K562 (cell line): Measurements from ENCODE around the gene TRIP10. TPM values are rescaled to one million over a fixed set of nuclear protein-coding genes. Genes with fewer than 3 reads are reported as not detected.
A peak's percentile ranks its signal among the peaks of the same experiment; 100 is the strongest.

Source experiments
- ATAC-seq: fragments of 200-7000 bp; cut with Tn5 transposase; 3 replicates; pipeline ENCODE4 v1.9.1; 2020; ENCODE audit warnings: moderate library complexity
- BruUV-seq: library from RNA; stranded (reverse); fragments of 400-500 nt; replicated peaks from 2 replicates; lab custom pipeline; 2021; lab: Mats Ljungman, UMichigan
- CTCF ChIA-PET: fragments of 300-600 bp; formaldehyde crosslinking; extraction: SDS; loops from one replicate; lab custom pipeline; 2021; ENCODE audit warnings: low intra/inter-chr PET ratio; lab: Yijun Ruan, JAX
- POLR2A ChIA-PET: fragments of 300-600, 350-650 bp; sonication (Branson Sonifier 250); formaldehyde crosslinking; extraction: SDS; loops from one replicate; lab custom pipeline; 2021; ENCODE audit warnings: antibody characterized with exemption, inconsistent platforms; lab: Yijun Ruan, JAX
- DNase-seq, 4 experiments: peaks; one replicate each; pipeline versions ENCODE4 v3.0.0 to v3.0.0-alpha.2; 2011 to 2018; ENCODE audit warnings: low spot score in 3 of 4, mixed read lengths in 3 of 4; ENCODE audit errors: extremely low read depth in 1 of 4
- FAIRE-seq: peaks from 2 replicates; lab custom pipeline; 2011; peaks lifted over from hg19 to GRCh38; lab: Jason Lieb, UNC
- H2AFZ ChIP-seq: 2 replicates; pipeline ENCODE4 v1.6.0; 2011; ENCODE audit warnings: low read depth, low read length, control low read depth, inconsistent platforms
- H3K27ac ChIP-seq: fragments of 200-600 bp; 3 replicates; pipeline ENCODE4 v1.8.0; 2011; ENCODE audit warnings: low read depth, mild to moderate bottlenecking, control low read depth, inconsistent platforms, low read length, moderate library complexity, mixed read lengths; ENCODE audit errors: extremely low read depth
- H3K27me3 ChIP-seq, 2 experiments: fragments of 300-600 bp in 1 of 2; 2 replicates in 1 of 2; 3 replicates in 1 of 2; pipeline versions ENCODE4 v1.6.0 to v1.8.0; 2011; ENCODE audit warnings: inconsistent platforms in 2 of 2, low read length in 2 of 2, mild to moderate bottlenecking in 1 of 2, mixed read lengths in 1 of 2, moderate library complexity in 1 of 2; ENCODE audit not compliant: control insufficient read depth in 2 of 2, insufficient read depth in 2 of 2
- H3K36me3 ChIP-seq: fragments of 300-600 bp; 3 replicates; pipeline ENCODE4 v1.8.0; 2011; ENCODE audit warnings: mild to moderate bottlenecking, low read length, inconsistent platforms; ENCODE audit not compliant: control insufficient read depth, insufficient read depth
- H3K4me1 ChIP-seq, 2 experiments: fragments of 200-600 bp in 1 of 2; replicated peaks in 1 of 2; 2 replicates in 1 of 2; 3 replicates in 1 of 2; pipeline versions ENCODE4 v1.5.1 to v1.8.0; 2011; ENCODE audit warnings: inconsistent platforms in 2 of 2, low read length in 2 of 2, mild to moderate bottlenecking in 1 of 2, mixed read lengths in 1 of 2, moderate library complexity in 1 of 2; ENCODE audit not compliant: control insufficient read depth in 2 of 2, insufficient read depth in 2 of 2
- H3K4me2 ChIP-seq: 2 replicates; pipeline ENCODE4 v1.6.1; 2011; ENCODE audit warnings: low read length, control low read depth, inconsistent platforms, mixed read lengths; ENCODE audit not compliant: insufficient read depth
- H3K4me3 ChIP-seq: fragments of 200-600 bp; sonication (generic), shearing (Covaris generic); 2 replicates; pipeline ENCODE4 v1.5.1; 2016; ENCODE audit warnings: control low read depth, inconsistent platforms
- H3K79me2 ChIP-seq: fragments of 200-600 bp; 3 replicates; pipeline ENCODE4 v1.8.0; 2011; ENCODE audit warnings: low read length, inconsistent platforms; ENCODE audit not compliant: control insufficient read depth, insufficient read depth
- H3K9ac ChIP-seq, 2 experiments: 2 replicates each; pipeline versions ENCODE4 v1.6.0 to v1.6.1; 2011; ENCODE audit warnings: low read depth in 2 of 2, low read length in 2 of 2, control low read depth in 1 of 2, inconsistent platforms in 1 of 2, mild to moderate bottlenecking in 1 of 2, mixed read lengths in 1 of 2; ENCODE audit not compliant: insufficient read depth in 1 of 2
- H3K9me1 ChIP-seq: one replicate; pipeline ENCODE4 v1.6.0; 2011; ENCODE audit warnings: inconsistent platforms, mild to moderate bottlenecking, low read length, moderate library complexity; ENCODE audit not compliant: control insufficient read depth, insufficient read depth
- H3K9me3 ChIP-seq: replicated peaks from 2 replicates; pipeline ENCODE4 v1.5.1; 2011; ENCODE audit warnings: low read depth, low read length, inconsistent platforms; ENCODE audit not compliant: control insufficient read depth, insufficient read depth
- H4K20me1 ChIP-seq: replicated peaks from 2 replicates; pipeline ENCODE4 v1.6.1; 2011; ENCODE audit warnings: low read length, inconsistent platforms, mixed read lengths; ENCODE audit not compliant: control insufficient read depth, insufficient read depth
- CBX3 ChIP-seq, 2 experiments: IDR thresholded peaks; 1 replicate in 1 of 2; 2 replicates in 1 of 2; pipeline ENCODE4 v1.6.1; 2012; ENCODE audit warnings: inconsistent platforms in 2 of 2, low read length in 2 of 2, borderline replicate concordance in 1 of 2, control low read depth in 1 of 2
- FOS ChIP-seq: IDR thresholded peaks from 3 replicates; pipeline ENCODE4 v1.6.1; 2011; ENCODE audit not compliant: insufficient read length; ENCODE audit errors: extremely low read depth
- FOSL1 ChIP-seq: fragments of 200-800 bp; sonication (Bioruptor generic); conservative IDR thresholded peaks from 2 replicates; pipeline ENCODE4 v1.6.1; 2016; ENCODE audit warnings: missing genetic modification characterization, missing compliant biosample characterization
- FOXP1 ChIP-seq: sonication (generic); formaldehyde crosslinking; IDR thresholded peaks from 2 replicates; pipeline ENCODE4 v1.8.0; 2022; ENCODE audit warnings: mild to moderate bottlenecking, missing genetic modification reagents
- HCFC1 ChIP-seq: IDR thresholded peaks from 2 replicates; pipeline ENCODE4 v1.6.1; 2012; ENCODE audit warnings: low read depth, low read length, improper control_type of control experiment
- HMGN3 ChIP-seq: IDR thresholded peaks from 2 replicates; pipeline ENCODE4 v1.6.1; 2011; ENCODE audit warnings: borderline replicate concordance, low read depth, mild to moderate bottlenecking, mixed read lengths, low read length; ENCODE audit not compliant: insufficient read length; ENCODE audit errors: extremely low read depth
- JUND ChIP-seq, 2 experiments: IDR thresholded peaks; 2 replicates in 1 of 2; 3 replicates in 1 of 2; pipeline ENCODE4 v1.6.1; 2011; ENCODE audit warnings: borderline replicate concordance in 2 of 2, low read depth in 2 of 2, low read length in 2 of 2, improper control_type of control experiment in 1 of 2, missing biosample characterization in 1 of 2, missing genetic modification characterization in 1 of 2, missing genetic modification reagents in 1 of 2
- KAT2B ChIP-seq: IDR thresholded peaks from one replicate; pipeline ENCODE4 v1.6.1; 2012; ENCODE audit warnings: low read depth, mild to moderate bottlenecking, control low read depth, inconsistent platforms, low read length, moderate library complexity
- PHB2 ChIP-seq: fragments of 450-650 bp; IDR thresholded peaks from 2 replicates; pipeline ENCODE4 v1.6.1; 2017; ENCODE audit warnings: low read depth
- RBM22 ChIP-seq: fragments of 200-400 bp; formaldehyde crosslinking; IDR thresholded peaks from 2 replicates; pipeline ENCODE4 v1.6.1; 2018; ENCODE audit warnings: low read length, low read depth; ENCODE audit not compliant: poor library complexity, severe bottlenecking
- SIX5 ChIP-seq, 2 experiments: IDR thresholded peaks; 2 replicates each; pipeline ENCODE4 v1.6.1; 2011; ENCODE audit warnings: low read length in 2 of 2, borderline replicate concordance in 1 of 2, low read depth in 1 of 2, mild to moderate bottlenecking in 1 of 2, moderate library complexity in 1 of 2; ENCODE audit not compliant: insufficient read depth in 1 of 2
- TRIM28 ChIP-seq: fragments of 450-650 bp; IDR thresholded peaks from 2 replicates; pipeline ENCODE4 v1.6.1; 2017
- YY1 ChIP-seq, 3 experiments: IDR thresholded peaks; 2 replicates each; pipeline ENCODE4 v1.6.1; 2011; ENCODE audit warnings: low read length in 2 of 3, mild to moderate bottlenecking in 2 of 3, moderate library complexity in 2 of 3, borderline replicate concordance in 1 of 3, control low read depth in 1 of 3, low read depth in 1 of 3; ENCODE audit not compliant: insufficient read depth in 3 of 3, insufficient replicate concordance in 2 of 3, control insufficient read depth in 1 of 3, insufficient read length in 1 of 3; ENCODE audit errors: extremely low read depth in 1 of 3
- ZBTB8A ChIP-seq: fragments of 450-650 bp; IDR thresholded peaks from 2 replicates; pipeline ENCODE4 v1.6.1; 2018; ENCODE audit warnings: mild to moderate bottlenecking, moderate library complexity; ENCODE audit not compliant: partially characterized antibody
- ZNF143 ChIP-seq: sonication (generic); formaldehyde crosslinking; IDR thresholded peaks from 2 replicates; pipeline ENCODE4 v1.9.0; 2022; ENCODE audit warnings: mild to moderate bottlenecking, missing genetic modification reagents
- ZNF174 ChIP-seq: fragments of 250-450 bp; sonication (Bioruptor Pico); IDR thresholded peaks from 2 replicates; pipeline ENCODE4 v1.4.0; 2020; ENCODE audit warnings: mild to moderate bottlenecking
- ZNF311 ChIP-seq: fragments of 250-450 bp; sonication (Bioruptor Pico); IDR thresholded peaks from 2 replicates; pipeline ENCODE4 v1.4.0; 2020; ENCODE audit warnings: mild to moderate bottlenecking, moderate library complexity
- ZNF766 ChIP-seq: fragments of 200-800 bp; sonication (Bioruptor generic); conservative IDR thresholded peaks from 2 replicates; pipeline ENCODE4 v1.6.1; 2016; ENCODE audit warnings: missing genetic modification characterization, missing compliant biosample characterization
- WGBS: fragments of 100-300 bp; shearing (Covaris generic); methylation state at CpG from one replicate; pipeline ENCODE4 v1.1.6; 2016; ENCODE audit warnings: low coverage, mixed read lengths; ENCODE audit not compliant: insufficient coverage; ENCODE audit errors: missing lambda C conversion rate; 5-methylcytosine and 5-hydroxymethylcytosine counted together
- in situ Hi-C: fragments of 300-500 bp; cut with MboI; formaldehyde crosslinking; loops from 4 replicates; pipeline ENCODE4 v1.15.0; 2018; ENCODE audit warnings: inconsistent platforms, mixed read lengths
- intact Hi-C: fragments of 100-400 bp; cut with micrococcal nuclease; formaldehyde crosslinking; loops from 2 replicates; pipeline ENCODE4 v1.14.2; 2022
- polyA plus RNA-seq, 8 experiments: library from polyadenylated mRNA; depleted of rRNA in 4 of 8; stranded (reverse) in 5 of 8; unstranded in 3 of 8; fragments of >200 nt; fragmentation: Nextera tagmentation in 2 of 8; fragmentation: Illumina TruSeq in 1 of 8; extraction: Ambion mirVana in 2 of 8; extraction: Trizol in 1 of 8; gene quantifications; 2 replicates each; pipeline versions ENCODE4 v1.2.1 to v1.2.3, GENCODE V29; 2011 to 2014; ENCODE audit warnings: inconsistent platforms in 1 of 8, missing spikeins in 1 of 8
- total RNA-seq, 7 experiments: library from RNA; depleted of rRNA in 6 of 7; stranded (reverse); fragments of >200 nt in 6 of 7; fragmentation: Illumina TruSeq in 2 of 7; extraction: Trizol in 2 of 7; gene quantifications; 2 replicates each; pipeline versions ENCODE4 v1.2.1 to v1.2.3, GENCODE V29; 2011 to 2021; ENCODE audit warnings: low replicate concordance in 1 of 7

TRIP10 gene
- total and polyA plus RNA-seq, 9 of the 15 experiments (the other 6 are each of a cell fraction or from before 2014, with no cell fraction given): 1.2 to 66.8 (median 36.1) TPM

DNA sequence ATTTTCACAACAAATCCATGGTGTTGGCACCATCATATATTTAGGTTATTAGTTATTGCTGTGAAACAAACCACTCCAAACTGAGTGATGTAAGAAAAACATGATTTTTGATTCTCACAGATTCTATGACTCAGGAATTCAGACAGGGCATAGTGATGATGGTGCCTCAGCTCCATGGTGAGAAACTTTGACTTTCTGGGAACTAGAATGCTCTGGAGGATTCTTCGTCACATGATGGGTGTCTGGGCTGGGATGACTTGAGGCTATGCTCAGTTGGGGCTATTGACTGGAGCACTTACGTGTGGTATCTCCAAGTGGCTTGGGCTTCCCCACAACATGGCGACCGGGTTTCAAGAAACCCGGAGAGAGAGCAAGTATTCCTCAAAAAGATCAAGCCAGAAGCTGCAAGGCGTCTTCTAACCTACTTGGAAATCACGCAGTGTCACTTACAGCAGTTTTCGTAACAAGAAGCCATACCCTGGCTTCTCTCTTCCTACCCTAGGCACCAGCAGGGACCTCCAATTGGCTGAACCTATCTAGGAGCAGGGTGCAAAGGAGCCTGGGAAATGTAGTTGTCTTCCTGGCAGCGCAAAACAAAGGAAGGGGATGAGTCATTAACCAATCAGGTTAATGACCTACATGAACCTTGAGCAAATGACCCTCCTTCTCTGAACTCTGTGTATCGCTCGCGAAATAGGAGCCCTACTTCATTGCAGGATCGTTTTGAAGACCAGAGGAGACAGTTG, 55.4 kb downstream of the TRIP10 start:
- no peak overlapping the region for H3K4me2 ChIP-seq
- H3K9me1 ChIP-seq: no peaks in the 10 kb centered on the region
- no peaks in the 10 kb centered on the region for H3K36me3 ChIP-seq
- in situ Hi-C loops (no loop called here), intact Hi-C loops (no loop called here)
- H3K4me1 ChIP-seq: no peaks in the 10 kb centered on the region
- no peak overlapping the region for H2AFZ ChIP-seq
- no peak overlapping the region for H3K9ac ChIP-seq
- WGBS: 50% methylated on average over 12 of the region's 13 CpGs
- no peak overlapping the region for H3K27ac ChIP-seq
- POLR2A ChIA-PET: interaction anchor here (0.6 kb wide), 1 partner anchor 29 kb away, joined by 3 read pairs; no protein-coding TSS in a partner anchor
- H3K4me3 ChIP-seq: no peak overlapping the region
- H3K9me3 ChIP-seq: peaks cover 3% of the 10 kb centered on the region
- DNase-seq (peak in 3 of 4 experiments; percentile 21 to 33 (median 23)), ATAC-seq (peak; percentile 47; the same call in 2 of the 3 replicates), FAIRE-seq (no peak)
- peak; percentile 74 for TF ChIP-seq ZNF143
- peak; percentile 30; the same call in 1 of the 2 replicates for TF ChIP-seq FOSL1 (tag)
- TF ChIP-seq YY1 (IDR thresholded peaks at IDR 0.05; ENCODE audit: borderline replicate concordance in 1 of 3, control insufficient read depth in 1 of 3, extremely low read depth in 1 of 3, insufficient read depth in 3 of 3, insufficient read length in 1 of 3, insufficient replicate concordance in 2 of 3, low read depth in 1 of 3, low read length in 2 of 3): peak in 2 of 3 experiments; percentile 38 to 83
- peak; percentile 31; the same call in 1 of the 2 replicates for TF ChIP-seq JUND (IDR thresholded peaks at IDR 0.05; ENCODE audit: borderline replicate concordance, low read depth, low read length)
- no peak for TF ChIP-seq JUND (tag; IDR thresholded peaks at IDR 0.05; ENCODE audit: borderline replicate concordance, low read depth, low read length)
- no peak for TF ChIP-seq KAT2B
- peak; percentile 68 for TF ChIP-seq HCFC1
- TF ChIP-seq ZNF311 (CRISPR knock-in tag): no peak
- TF ChIP-seq FOXP1: no peak
- peak; percentile 4 for TF ChIP-seq FOS
- no peak for TF ChIP-seq PHB2
- peak in 1 of 2 experiments; percentile 22; a peak in 1 of 4 replicates for TF ChIP-seq SIX5 (IDR thresholded peaks at IDR 0.05; ENCODE audit: borderline replicate concordance in 1 of 2, insufficient read depth in 1 of 2, low read depth in 1 of 2, low read length in 2 of 2)
- TF ChIP-seq ZNF174: no peak
- TF ChIP-seq TRIM28: peak; percentile 69; the same call in 1 of the 2 replicates
- no peak for TF ChIP-seq RBM22
- no peak for TF ChIP-seq HMGN3
- TF ChIP-seq ZNF766: peak; percentile 65; the same call in 1 of the 2 replicates
- no peak for TF ChIP-seq ZBTB8A
- TF ChIP-seq CBX3 (IDR thresholded peaks at IDR 0.05; ENCODE audit: borderline replicate concordance in 1 of 2, low read length in 2 of 2): peak in 1 of 2 experiments; percentile 51; a peak in 1 of 3 replicates
- no peaks in the 10 kb centered on the region for H3K27me3 ChIP-seq
- CTCF ChIA-PET: no interaction called here
- no peaks in the 10 kb centered on the region for H4K20me1 ChIP-seq
- no TSS peak for BruUV-seq
- no peaks in the 10 kb centered on the region for H3K79me2 ChIP-seq
